Liver (tissue), 3 donors: ENCODE data around the gene CRYGC.

Experiments
- CTCF ChIP-seq: fragments of 150-350 bp; IDR thresholded peaks from 2 replicates; pipeline ENCODE4 v1.5.1; 2017; ENCODE audit warnings: improper control_type of control experiment, low read depth, low read length; ENCODE audit not compliant: missing input control
- RXRA ChIP-seq, 2 donors: IDR thresholded peaks; 2 replicates each; pipeline ENCODE4 v1.6.1; 2017 to 2018; ENCODE audit warnings: antibody characterized with exemption in 2 of 2, mild to moderate bottlenecking in 1 of 2
- TAF1 ChIP-seq: conservative IDR thresholded peaks from 2 replicates; pipeline ENCODE4 v1.6.1; 2016; ENCODE audit warnings: antibody characterized with exemption, mild to moderate bottlenecking
- TF ChIP-seq, protein P1 (sequence below): IDR thresholded peaks from 2 replicates; pipeline ENCODE4 v1.6.1; 2016; ENCODE audit warnings: antibody characterized with exemption
- TF ChIP-seq, protein P2 (sequence below): IDR thresholded peaks from 2 replicates; pipeline ENCODE4 v1.6.1; 2016; ENCODE audit warnings: antibody characterized with exemption, mild to moderate bottlenecking
- donor health status: healthy.
- donor health status: healthy.

GRCh38 chr2:208127090-208127489 is 2.5 kb downstream of the CRYGC start:
- no peak for TF ChIP-seq CTCF
- TF ChIP-seq, protein P1, sequence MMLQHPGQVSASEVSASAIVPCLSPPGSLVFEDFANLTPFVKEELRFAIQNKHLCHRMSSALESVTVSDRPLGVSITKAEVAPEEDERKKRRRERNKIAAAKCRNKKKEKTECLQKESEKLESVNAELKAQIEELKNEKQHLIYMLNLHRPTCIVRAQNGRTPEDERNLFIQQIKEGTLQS: no peak
- TF ChIP-seq, protein P2, sequence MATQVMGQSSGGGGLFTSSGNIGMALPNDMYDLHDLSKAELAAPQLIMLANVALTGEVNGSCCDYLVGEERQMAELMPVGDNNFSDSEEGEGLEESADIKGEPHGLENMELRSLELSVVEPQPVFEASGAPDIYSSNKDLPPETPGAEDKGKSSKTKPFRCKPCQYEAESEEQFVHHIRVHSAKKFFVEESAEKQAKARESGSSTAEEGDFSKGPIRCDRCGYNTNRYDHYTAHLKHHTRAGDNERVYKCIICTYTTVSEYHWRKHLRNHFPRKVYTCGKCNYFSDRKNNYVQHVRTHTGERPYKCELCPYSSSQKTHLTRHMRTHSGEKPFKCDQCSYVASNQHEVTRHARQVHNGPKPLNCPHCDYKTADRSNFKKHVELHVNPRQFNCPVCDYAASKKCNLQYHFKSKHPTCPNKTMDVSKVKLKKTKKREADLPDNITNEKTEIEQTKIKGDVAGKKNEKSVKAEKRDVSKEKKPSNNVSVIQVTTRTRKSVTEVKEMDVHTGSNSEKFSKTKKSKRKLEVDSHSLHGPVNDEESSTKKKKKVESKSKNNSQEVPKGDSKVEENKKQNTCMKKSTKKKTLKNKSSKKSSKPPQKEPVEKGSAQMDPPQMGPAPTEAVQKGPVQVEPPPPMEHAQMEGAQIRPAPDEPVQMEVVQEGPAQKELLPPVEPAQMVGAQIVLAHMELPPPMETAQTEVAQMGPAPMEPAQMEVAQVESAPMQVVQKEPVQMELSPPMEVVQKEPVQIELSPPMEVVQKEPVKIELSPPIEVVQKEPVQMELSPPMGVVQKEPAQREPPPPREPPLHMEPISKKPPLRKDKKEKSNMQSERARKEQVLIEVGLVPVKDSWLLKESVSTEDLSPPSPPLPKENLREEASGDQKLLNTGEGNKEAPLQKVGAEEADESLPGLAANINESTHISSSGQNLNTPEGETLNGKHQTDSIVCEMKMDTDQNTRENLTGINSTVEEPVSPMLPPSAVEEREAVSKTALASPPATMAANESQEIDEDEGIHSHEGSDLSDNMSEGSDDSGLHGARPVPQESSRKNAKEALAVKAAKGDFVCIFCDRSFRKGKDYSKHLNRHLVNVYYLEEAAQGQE: no peak
- TF ChIP-seq RXRA (IDR thresholded peaks at IDR 0.05): no peak
- TF ChIP-seq TAF1: no peak
